DND-41 (cell line): ENCODE data around the gene ATR.

ENCODE experiments used
- CTCF ChIP-seq: IDR thresholded peaks from 2 replicates; pipeline ENCODE4 v1.5.1; 2012; ENCODE audit warnings: borderline replicate concordance, low read length, moderate library complexity, mild to moderate bottlenecking; ENCODE audit not compliant: poor library complexity, severe bottlenecking; ENCODE audit errors: extremely low read depth
- EZH2 ChIP-seq: IDR thresholded peaks from 3 replicates; pipeline ENCODE4 v1.6.1; 2012; ENCODE audit warnings: borderline replicate concordance, low read depth, mild to moderate bottlenecking, moderate library complexity, low read length, inconsistent platforms; ENCODE audit not compliant: severe bottlenecking

GRCh38 chr3:142601713-142602112 is 23.2 kb upstream of the ATR start:
- no peak for TF ChIP-seq CTCF
- no peak for TF ChIP-seq EZH2
